NOMO-1 treated with dmso at 0.1 percent for 144 hours (cell line): ENCODE results near the gene WDR38.

Source experiments
- DNase-seq: peaks from one replicate; lab custom pipeline; 2025; ENCODE audit not compliant: unreplicated experiment; lab: John Stamatoyannopoulos, UW

WDR38 gene

GRCh38 chr9:124852829-124853531 is at the start of gene WDR38:
Gene WDR38 (plus strand): TSS chr9:124853460. CDS start chr9:124853532, 72 bp downstream.
- peak; percentile 64 for DNase-seq

DNA sequence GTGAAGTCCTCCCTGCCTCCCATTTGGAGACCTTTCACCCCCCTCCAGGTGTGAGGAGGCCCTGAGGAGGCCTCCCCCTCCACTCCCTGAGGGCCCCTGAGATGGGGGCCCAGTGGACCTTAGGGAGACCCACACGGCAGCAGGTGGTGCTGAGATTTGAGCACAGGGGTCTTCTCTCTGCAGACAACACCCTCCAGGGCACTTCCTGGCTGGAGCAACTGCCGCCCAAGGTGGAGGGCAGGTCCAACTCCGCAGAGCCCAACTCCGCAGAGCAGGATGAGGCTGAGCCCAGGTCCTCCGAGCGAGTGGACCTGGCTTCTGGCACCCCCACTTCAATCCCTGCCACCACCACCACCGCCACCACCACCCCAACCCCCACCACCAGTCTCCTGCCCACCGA is 49.3 kb upstream of the WDR38 start:
- DNase-seq, result no peak

GRCh38 chr9:124805186-124805585 is 48.1 kb upstream of the WDR38 start:
- no peak for DNase-seq

- no peak for DNase-seq
Measured at GRCh38 chr9:124808246-124808956, 44.9 kb upstream of the WDR38 start.

DNA sequence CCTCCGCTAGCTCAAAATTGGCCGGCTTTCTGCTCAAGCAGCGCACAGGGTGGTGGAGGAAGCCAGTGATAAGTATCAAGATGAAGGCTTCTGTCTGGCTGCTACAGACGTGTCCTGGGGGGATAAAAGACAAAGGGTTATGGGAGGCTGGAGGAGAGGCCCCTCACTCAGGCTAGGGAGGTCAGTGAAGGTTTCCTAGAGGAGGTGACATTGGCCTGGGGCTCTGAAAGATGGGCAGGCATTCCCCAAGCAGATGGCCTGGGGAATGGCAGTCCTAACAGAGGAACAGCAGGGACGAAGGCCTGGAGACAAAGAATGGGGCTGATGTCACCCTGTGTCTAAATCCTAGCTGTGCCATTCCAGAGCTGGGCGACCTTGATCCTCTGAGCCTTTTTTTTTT is 44.0 kb upstream of the WDR38 start:
- DNase-seq, result no peak

- DNase-seq, result no peak
Measured at GRCh38 chr9:124809741-124810500, 43.3 kb upstream of the WDR38 start.

- no peak for DNase-seq
Measured at GRCh38 chr9:124810663-124811355, 42.5 kb upstream of the WDR38 start.

DNA sequence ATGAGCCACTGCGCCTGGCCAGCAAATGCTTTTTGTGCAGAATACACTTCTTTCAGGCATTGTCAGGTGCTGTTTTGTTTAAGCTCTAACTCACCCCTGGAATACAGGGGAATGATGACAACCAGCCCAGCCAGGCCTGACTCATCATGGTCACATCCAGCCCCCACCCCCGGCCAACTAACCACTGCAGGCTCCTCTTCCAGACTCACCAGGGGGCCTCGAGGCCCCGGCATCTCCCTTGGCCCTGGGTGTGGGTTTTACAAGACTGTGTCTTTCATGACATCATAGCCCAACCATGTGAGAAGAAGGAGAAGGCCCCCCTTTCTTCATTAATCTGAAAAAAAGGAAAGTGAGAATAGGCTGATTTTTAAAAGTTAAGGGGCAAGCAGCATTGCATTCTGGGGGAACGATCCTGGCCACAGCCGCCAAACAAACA is 40.8 kb upstream of the WDR38 start:
- DNase-seq, result no peak

GRCh38 chr9:124813041-124813440 is 40.2 kb upstream of the WDR38 start:
- DNase-seq, result no peak

- DNase-seq, result no peak
Measured at GRCh38 chr9:124813501-124814163, 39.6 kb upstream of the WDR38 start.

DNA sequence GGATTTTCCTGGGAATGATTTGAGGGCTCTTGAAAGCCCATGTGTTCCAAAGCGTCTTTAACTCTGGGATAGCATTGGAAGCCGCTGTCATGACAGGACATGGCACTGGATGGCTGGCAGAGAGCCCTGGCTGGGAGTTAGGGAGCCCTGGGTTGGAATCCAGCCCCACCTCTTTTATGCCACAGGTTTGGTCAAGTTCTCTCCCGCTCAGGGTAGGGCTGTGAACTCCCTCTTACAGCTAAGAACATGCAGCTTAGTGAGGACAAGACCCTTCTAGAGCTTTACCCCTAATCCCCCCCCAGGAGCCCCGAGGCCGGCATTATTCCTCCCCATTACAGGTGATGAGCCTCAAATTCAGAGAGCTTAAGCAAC is 39.1 kb upstream of the WDR38 start:
- DNase-seq, result no peak

DNA sequence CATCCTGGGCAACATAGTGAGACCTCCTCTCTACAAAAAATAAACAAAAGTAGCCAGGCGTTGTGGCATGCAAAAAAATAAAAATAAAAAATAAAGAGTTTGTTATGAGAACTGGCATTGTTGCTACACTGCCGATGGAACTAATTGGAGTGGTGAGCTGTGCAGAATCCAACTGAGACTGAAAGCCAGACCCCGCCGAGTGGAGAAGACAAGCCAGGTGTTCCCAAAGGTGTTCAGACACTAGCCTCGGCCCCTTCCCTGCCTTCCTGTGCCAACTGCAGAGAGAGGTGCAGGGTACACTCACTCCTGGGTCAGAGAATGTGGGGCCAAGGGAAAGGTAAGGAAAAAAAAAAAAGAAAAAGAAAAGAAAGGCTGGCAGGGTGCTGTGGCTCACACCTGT is 37.7 kb upstream of the WDR38 start:
- no peak for DNase-seq

DNA sequence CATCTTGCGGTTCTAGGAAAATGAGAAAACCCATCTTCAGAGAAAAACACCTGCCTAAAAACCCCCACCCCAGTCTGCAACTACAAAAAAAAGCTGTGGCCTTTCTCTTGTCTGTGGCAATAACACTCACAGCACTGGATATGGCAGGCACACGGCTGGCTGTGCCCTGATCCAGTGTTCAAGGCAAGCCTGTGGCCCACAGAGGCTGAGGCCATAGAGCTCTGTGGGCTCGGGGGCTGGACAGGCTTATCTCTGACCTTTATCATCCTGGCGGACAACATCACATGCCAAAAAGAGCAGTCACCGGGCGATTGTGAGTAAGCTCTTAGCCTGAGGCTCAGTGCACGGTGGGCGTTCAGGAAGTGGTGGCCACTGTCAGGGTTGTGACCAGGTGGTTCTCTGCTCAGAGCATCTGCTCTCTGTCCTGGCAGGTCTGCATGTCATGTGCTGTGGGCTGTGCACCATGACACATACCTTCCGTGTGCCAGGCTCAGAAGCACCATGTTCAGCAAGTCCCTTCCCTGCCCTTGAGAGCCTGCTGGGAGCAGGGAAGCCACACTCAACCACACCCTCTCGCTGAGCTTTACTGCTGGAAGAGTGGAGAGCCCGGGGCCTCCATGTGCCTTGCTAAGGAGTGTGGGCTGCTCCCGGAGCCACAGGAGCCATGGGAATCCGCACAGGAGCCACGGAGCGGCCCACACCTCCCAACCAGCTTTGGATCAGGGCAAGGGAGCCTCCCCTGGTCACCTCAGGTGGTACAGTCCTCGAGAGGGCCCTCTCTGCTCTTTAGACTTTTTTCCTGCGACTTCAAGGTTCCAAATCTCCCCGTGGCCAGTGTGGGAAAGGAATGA is 34.6 kb upstream of the WDR38 start:
- no peak for DNase-seq

- no peak for DNase-seq
Measured at GRCh38 chr9:124820698-124821623, 32.3 kb upstream of the WDR38 start.

DNA sequence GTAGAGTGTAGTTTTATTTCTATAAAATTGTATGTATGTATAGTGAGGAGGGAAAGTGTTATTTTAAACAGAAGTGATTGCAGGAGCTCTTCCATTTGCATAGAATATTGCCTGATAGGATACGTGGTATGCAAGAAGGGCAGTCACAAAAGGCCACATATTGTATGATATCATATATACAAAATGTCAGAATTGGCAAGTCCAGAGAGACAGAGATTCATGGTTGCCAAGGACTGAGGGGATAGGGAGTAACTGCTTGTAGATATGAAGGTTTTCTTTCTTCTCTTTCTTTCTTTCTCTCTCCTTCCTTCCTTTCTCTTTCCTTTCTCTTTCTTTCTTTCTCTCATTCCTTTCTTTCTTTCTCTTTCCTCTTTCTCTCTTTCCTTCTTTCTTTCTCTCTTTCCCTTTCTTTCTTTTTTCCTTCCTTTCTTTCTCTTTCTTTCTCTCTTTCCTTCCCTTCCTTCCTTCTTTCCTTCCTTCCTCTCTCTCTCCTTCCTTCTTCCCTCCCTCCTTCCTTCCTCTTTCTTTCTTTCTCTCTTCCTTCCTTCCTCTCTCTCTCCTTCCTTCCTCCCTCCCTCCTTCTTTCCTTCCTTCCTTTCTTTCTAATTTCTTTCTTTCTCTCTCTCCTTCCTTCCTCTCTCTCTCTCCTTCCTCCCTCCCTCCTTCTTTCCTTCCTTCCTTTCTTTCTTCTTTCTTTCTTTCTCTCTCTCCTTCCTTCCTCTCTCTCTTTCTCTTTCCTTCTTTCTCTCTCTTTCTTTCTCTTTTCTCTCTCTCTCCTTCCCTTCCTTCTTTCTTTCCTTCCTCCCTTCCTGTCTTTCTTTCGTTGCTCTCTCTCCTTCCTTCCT is 24.5 kb upstream of the WDR38 start:
- no peak for DNase-seq

- no peak for DNase-seq
Measured at GRCh38 chr9:124829334-124829669, 24.0 kb upstream of the WDR38 start.

DNA sequence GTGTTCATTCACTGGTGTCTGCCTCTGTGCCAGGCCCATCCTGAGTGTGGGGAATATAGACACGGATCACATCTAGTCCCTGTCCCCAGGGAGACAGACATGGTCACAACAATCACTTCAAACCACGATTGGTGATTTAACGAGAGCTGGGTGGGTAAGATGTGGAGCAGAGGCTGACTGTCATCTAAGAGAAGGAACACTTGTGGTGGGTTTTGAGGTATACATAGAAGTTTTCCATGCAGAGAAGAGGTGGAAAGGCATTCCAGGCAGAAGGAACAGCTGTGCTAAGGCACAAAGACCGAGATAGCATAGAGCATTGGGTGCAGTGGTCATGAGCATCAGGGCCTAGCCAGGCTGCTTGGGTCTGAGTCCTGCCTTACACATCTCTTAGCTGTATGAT is 22.7 kb upstream of the WDR38 start:
- DNase-seq, result no peak
